GM12874 (cell line): Measurements from ENCODE around the gene UBAC2.

Experiments
- CTCF ChIP-seq: IDR thresholded peaks from 2 replicates; pipeline ENCODE4 v1.5.1; 2011; ENCODE audit warnings: low read depth, mild to moderate bottlenecking, control low read depth, low read length, moderate library complexity; ENCODE audit not compliant: insufficient read depth

Gene UBAC2

GRCh38 chr13:99386911-99387788 is 186.5 kb downstream of the UBAC2 start:
- TF ChIP-seq CTCF = peak; percentile 88

- no peak for TF ChIP-seq CTCF
Observed at GRCh38 chr13:99388334-99388923, 187.8 kb downstream of the UBAC2 start.

- TF ChIP-seq CTCF = no peak
Observed at GRCh38 chr13:99389520-99390304, 189.1 kb downstream of the UBAC2 start.

GRCh38 chr13:99390601-99391000 is 189.9 kb downstream of the UBAC2 start:
- TF ChIP-seq CTCF = no peak

- TF ChIP-seq CTCF = no peak
Observed at GRCh38 chr13:99391781-99392469, 191.3 kb downstream of the UBAC2 start.

- TF ChIP-seq CTCF = no peak
Observed at GRCh38 chr13:99392470-99393135, 191.9 kb downstream of the UBAC2 start.
